Measurements from ENCODE around the gene NSDHL.

NSDHL gene

GRCh38 chrX:152884171-152884570 lies 53.3 kb downstream of the NSDHL start:
- no peaks in the 10 kb centered on the region for H3K9me3 Mint-ChIP-seq
- no peaks in the 10 kb centered on the region for H3K4me1 Mint-ChIP-seq
- H3K4me3 Mint-ChIP-seq, result no peak overlapping the region
- ATAC-seq (replicated peaks; ENCODE audit: extremely low read depth, poor library complexity, severe bottlenecking), result no peak
- H3K36me3 Mint-ChIP-seq (ENCODE audit: insufficient read depth), result no peaks in the 10 kb centered on the region
- peaks cover 12% of the 10 kb centered on the region for H3K27me3 Mint-ChIP-seq
- no peak overlapping the region for H3K27ac Mint-ChIP-seq (ENCODE audit: low read depth)
- DNase-seq (ENCODE audit: low spot score in 2 of 2), result no peak

- Mint-ChIP-seq H3K27me3 (peaks cover 38% of the 10 kb centered on the region), H3K4me1 (no peaks in the 10 kb centered on the region), H3K4me3 (no peak overlapping the region), H3K27ac (ENCODE audit: low read depth) (no peak overlapping the region), H3K36me3 (ENCODE audit: insufficient read depth) (no peaks in the 10 kb centered on the region), H3K9me3 (no peaks in the 10 kb centered on the region)
- no peak for ATAC-seq (replicated peaks; ENCODE audit: extremely low read depth, poor library complexity, severe bottlenecking)
- DNase-seq (ENCODE audit: low spot score in 2 of 2), result no peak
Measured at GRCh38 chrX:152886716-152887115, 55.9 kb downstream of the NSDHL start.

DNA sequence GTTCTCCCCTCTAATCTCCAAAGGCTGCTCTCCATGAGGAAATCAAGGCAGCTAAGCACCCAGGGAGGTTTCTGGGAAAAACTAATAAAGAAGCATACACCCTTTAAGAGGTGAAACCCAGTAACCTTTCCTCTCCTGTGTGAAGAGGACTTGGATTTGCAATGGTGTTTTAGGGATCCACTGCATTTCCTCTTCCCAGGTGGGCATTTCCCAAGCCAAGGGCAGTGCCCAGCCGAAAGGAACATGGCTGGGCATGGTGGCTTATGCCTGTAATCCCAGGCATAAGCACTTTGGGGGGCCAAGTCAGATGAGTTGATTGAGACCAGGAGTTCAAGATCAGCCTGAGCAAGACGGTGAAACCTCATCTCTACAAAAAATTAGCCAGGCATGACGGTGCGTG lies 61.6 kb downstream of the NSDHL start:
- no peak for DNase-seq (ENCODE audit: low spot score in 2 of 2)
- H3K9me3 Mint-ChIP-seq, result no peaks in the 10 kb centered on the region
- no peaks in the 10 kb centered on the region for H3K4me1 Mint-ChIP-seq
- no peak overlapping the region for H3K4me3 Mint-ChIP-seq
- peaks cover 2% of the 10 kb centered on the region for H3K36me3 Mint-ChIP-seq (ENCODE audit: insufficient read depth)
- no peak for ATAC-seq (replicated peaks; ENCODE audit: extremely low read depth, poor library complexity, severe bottlenecking)
- H3K27me3 Mint-ChIP-seq, result peaks cover 64% of the 10 kb centered on the region
- H3K27ac Mint-ChIP-seq (ENCODE audit: low read depth), result no peak overlapping the region

DNA sequence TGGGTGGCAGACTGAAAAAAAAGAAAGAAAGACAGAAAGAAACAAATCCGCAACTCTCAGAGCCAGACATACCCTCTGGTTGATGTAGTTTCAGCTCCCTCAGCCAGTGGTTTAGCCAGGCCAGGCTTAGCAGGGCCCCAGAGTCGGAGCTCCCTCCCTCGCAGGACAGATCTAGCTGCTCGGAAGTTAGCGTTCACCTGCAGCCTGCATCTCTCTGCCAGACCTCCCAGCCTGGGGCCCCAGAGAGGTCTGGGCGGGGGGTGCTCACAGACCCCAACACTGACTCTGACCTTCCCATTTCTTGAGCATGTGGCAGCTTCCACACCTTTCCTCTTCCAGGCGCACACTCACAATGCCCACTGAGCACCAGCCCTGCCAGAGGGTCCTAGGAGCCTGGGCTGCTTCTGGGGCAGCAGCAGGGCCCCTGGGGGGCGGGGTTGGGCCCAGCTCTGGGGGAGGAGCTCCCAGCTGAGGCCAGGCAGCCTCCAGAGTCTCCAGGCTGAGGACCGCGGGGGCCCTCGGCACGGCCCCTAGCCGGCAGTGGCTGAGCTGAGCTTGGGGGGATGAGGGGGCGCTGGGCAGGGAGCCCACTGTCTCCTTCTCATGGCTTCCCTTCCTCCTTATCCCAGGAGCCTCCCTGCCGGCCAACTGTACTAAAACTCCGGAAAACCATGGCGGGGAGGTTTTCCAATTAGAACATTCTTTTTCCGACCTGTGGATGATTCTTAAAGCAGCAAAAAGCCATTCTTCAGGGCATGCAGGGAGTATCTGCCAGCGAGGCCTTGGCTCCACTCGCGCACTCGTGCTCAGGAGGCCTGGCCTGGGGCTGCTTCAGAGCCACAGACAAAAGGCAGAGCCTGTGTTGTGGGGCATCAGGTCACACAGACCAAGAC lies 62.4 kb downstream of the NSDHL start:
- no peaks in the 10 kb centered on the region for H3K4me1 Mint-ChIP-seq

GRCh38 chrX:152893980-152894610 lies 63.2 kb downstream of the NSDHL start:
- Mint-ChIP-seq H3K27ac (ENCODE audit: low read depth) (no peak overlapping the region), H3K36me3 (ENCODE audit: insufficient read depth) (peaks cover 2% of the 10 kb centered on the region), H3K4me1 (no peaks in the 10 kb centered on the region), H3K27me3 (peaks cover 52% of the 10 kb centered on the region), H3K9me3 (no peaks in the 10 kb centered on the region), H3K4me3 (no peak overlapping the region)
- no peak for ATAC-seq (replicated peaks; ENCODE audit: extremely low read depth, poor library complexity, severe bottlenecking)
- no peak for DNase-seq (ENCODE audit: low spot score in 2 of 2)

More for the DNA sequence above, 62.4 kb downstream of the NSDHL start:
- Mint-ChIP-seq H3K4me3 (no peak overlapping the region), H3K9me3 (no peaks in the 10 kb centered on the region), H3K27me3 (peaks cover 59% of the 10 kb centered on the region), H3K27ac (ENCODE audit: low read depth) (no peak overlapping the region), H3K36me3 (ENCODE audit: insufficient read depth) (peaks cover 2% of the 10 kb centered on the region)
- ATAC-seq (replicated peaks; ENCODE audit: extremely low read depth, poor library complexity, severe bottlenecking), result no peak
- no peak for DNase-seq (ENCODE audit: low spot score in 2 of 2)

DNA sequence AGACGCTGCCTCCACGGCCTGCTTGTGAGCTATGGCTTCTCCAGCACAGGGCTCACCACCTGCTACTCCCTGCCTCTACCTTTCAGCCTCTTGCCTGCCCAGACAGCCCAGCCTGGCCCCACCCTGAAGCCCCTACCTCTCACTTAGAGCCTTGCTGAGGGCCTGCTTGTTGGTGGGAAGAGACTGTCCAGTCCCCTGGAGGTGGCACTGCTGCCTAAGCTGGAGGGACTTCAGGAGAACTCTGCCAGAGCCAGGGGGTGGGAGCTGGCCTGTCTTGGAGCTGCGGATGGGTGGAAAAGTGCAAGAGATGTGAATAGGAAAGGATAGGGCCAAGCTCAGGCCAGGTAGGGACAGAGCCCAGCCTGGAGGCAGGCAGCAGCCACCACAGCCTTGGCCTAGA lies 64.3 kb downstream of the NSDHL start:
- no peaks in the 10 kb centered on the region for H3K9me3 Mint-ChIP-seq
- no peak overlapping the region for H3K27ac Mint-ChIP-seq (ENCODE audit: low read depth)
- H3K4me1 Mint-ChIP-seq, result no peaks in the 10 kb centered on the region
- no peak for ATAC-seq (replicated peaks; ENCODE audit: extremely low read depth, poor library complexity, severe bottlenecking)
- H3K27me3 Mint-ChIP-seq, result peaks cover 46% of the 10 kb centered on the region
- peaks cover 2% of the 10 kb centered on the region for H3K36me3 Mint-ChIP-seq (ENCODE audit: insufficient read depth)
- DNase-seq (ENCODE audit: low spot score in 2 of 2), result no peak
- H3K4me3 Mint-ChIP-seq, result no peak overlapping the region

GRCh38 chrX:152895724-152896420 lies 65.0 kb downstream of the NSDHL start:
- H3K27me3 Mint-ChIP-seq, result peaks cover 43% of the 10 kb centered on the region
- peaks cover 2% of the 10 kb centered on the region for H3K36me3 Mint-ChIP-seq (ENCODE audit: insufficient read depth)
- no peak overlapping the region for H3K27ac Mint-ChIP-seq (ENCODE audit: low read depth)
- DNase-seq (ENCODE audit: low spot score in 2 of 2) (no peak), ATAC-seq (replicated peaks; ENCODE audit: extremely low read depth, poor library complexity, severe bottlenecking) (no peak)
- no peak overlapping the region for H3K4me3 Mint-ChIP-seq
- H3K9me3 Mint-ChIP-seq, result no peaks in the 10 kb centered on the region
- H3K4me1 Mint-ChIP-seq, result no peaks in the 10 kb centered on the region

GRCh38 chrX:152896450-152896849 lies 65.6 kb downstream of the NSDHL start:
- peak overlapping the region; percentile 25 for H3K4me3 Mint-ChIP-seq
- no peak for ATAC-seq (replicated peaks; ENCODE audit: extremely low read depth, poor library complexity, severe bottlenecking)
- H3K36me3 Mint-ChIP-seq (ENCODE audit: insufficient read depth), result peaks cover 2% of the 10 kb centered on the region
- no peaks in the 10 kb centered on the region for H3K4me1 Mint-ChIP-seq
- H3K27me3 Mint-ChIP-seq, result peaks cover 37% of the 10 kb centered on the region
- no peak overlapping the region for H3K27ac Mint-ChIP-seq (ENCODE audit: low read depth)
- no peak for DNase-seq (ENCODE audit: low spot score in 2 of 2)
- H3K9me3 Mint-ChIP-seq, result no peaks in the 10 kb centered on the region

- Mint-ChIP-seq H3K4me1 (no peaks in the 10 kb centered on the region), H3K9me3 (no peaks in the 10 kb centered on the region), H3K27me3 (peaks cover 34% of the 10 kb centered on the region), H3K36me3 (ENCODE audit: insufficient read depth) (peaks cover 2% of the 10 kb centered on the region), H3K4me3 (peak within 1 kb of the TSS; percentile 25), H3K27ac (ENCODE audit: low read depth) (no peak within 1 kb of the TSS)
- no peak for DNase-seq (ENCODE audit: low spot score in 2 of 2)
- no peak for ATAC-seq (replicated peaks; ENCODE audit: extremely low read depth, poor library complexity, severe bottlenecking)
Measured at GRCh38 chrX:152897222-152898131, 66.6 kb downstream of the NSDHL start, which contains the start of gene ZNF185. Gene ZNF185, plus strand, starts transcription at chrX:152898067. Its CDS starts 16,423 bp downstream, at chrX:152914490.

DNA sequence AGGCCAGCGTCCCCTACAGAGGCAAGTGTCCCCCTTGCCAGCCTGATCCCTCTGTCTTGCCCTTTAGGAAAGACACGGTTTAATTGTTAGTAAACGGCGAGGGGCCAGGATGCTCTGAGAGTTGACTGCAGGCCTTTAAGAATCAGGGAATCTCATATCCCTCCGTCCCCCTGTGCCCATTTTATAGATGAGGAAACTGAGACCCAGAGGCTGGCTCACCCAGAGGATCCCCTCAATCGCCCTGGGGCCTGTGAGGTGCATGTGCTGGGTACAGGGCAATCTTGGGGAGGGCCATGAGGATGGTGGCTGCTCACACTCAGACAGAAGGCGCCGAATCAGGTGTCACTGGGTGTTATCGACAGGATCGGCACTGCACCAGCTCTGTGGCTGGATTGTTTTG lies 67.6 kb downstream of the NSDHL start:
- ATAC-seq (replicated peaks; ENCODE audit: extremely low read depth, poor library complexity, severe bottlenecking), result no peak
- no peak for DNase-seq (ENCODE audit: low spot score in 2 of 2)
- no peak overlapping the region for H3K27ac Mint-ChIP-seq (ENCODE audit: low read depth)
- H3K9me3 Mint-ChIP-seq, result no peaks in the 10 kb centered on the region
- H3K36me3 Mint-ChIP-seq (ENCODE audit: insufficient read depth), result no peaks in the 10 kb centered on the region
- H3K4me3 Mint-ChIP-seq, result no peak overlapping the region
- H3K4me1 Mint-ChIP-seq, result no peaks in the 10 kb centered on the region
- H3K27me3 Mint-ChIP-seq, result peaks cover 34% of the 10 kb centered on the region

DNA sequence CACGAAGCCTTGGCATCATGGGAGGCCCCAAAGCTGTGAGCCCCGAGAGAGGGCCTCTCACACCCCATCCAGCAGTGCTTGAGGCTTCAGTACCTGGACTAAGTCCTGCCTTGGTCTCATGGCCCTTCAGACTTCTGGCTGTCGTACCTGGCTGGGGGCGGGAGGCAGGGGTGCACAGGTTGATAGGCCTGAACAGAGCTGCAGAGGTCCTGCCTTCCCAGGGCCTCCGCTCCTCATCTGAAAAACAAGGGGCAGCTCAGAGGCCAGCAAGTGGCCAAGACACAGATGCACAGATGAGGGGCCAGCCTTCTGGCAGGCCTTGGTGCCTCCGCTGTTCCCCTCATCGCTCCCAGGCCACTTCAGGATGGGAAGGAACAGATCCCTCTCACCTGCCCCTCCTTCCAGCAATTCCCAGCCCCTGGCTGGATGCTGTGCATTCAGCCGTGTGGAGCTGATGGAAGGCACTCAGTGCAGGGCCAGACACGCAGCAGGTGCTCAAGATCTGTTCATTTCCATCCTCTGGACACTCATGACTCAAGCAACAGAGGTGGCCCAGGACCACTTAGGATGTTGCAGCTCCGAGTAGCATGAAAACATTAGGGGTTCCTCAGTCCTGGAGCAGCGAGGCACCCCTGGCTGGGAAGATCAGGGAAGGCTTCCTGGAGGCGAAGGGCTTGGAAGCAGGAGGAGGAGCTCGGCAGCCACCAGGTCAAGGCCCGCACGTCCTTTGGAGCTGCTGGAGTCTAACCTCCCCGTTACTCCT lies 68.4 kb downstream of the NSDHL start:
- DNase-seq (ENCODE audit: low spot score in 2 of 2), result no peak
- no peaks in the 10 kb centered on the region for H3K4me1 Mint-ChIP-seq
- no peak for ATAC-seq (replicated peaks; ENCODE audit: extremely low read depth, poor library complexity, severe bottlenecking)
- no peak overlapping the region for H3K4me3 Mint-ChIP-seq
- no peaks in the 10 kb centered on the region for H3K36me3 Mint-ChIP-seq (ENCODE audit: insufficient read depth)
- H3K9me3 Mint-ChIP-seq, result no peaks in the 10 kb centered on the region
- H3K27me3 Mint-ChIP-seq, result peaks cover 34% of the 10 kb centered on the region
- H3K27ac Mint-ChIP-seq (ENCODE audit: low read depth), result no peak overlapping the region

Measured in central memory CD8-positive, alpha-beta T cell (primary cell).